Esophagus squamous epithelium (tissue), 5 donors: Measurements from ENCODE around the gene SIGLEC1. TPM values are rescaled to one million over a fixed set of nuclear protein-coding genes. Genes with fewer than 3 reads are reported as not detected.

ENCODE experiments used
- DNase-seq: peaks from one replicate; lab custom pipeline; 2025; lab: John Stamatoyannopoulos, UW
- H3K27ac ChIP-seq, 4 donors: fragments of 200-600 bp; sonication (generic); one replicate each; pipeline ENCODE4 v1.5.1; 2016 to 2019; ENCODE audit warnings: mild to moderate bottlenecking in 1 of 4
- H3K27me3 ChIP-seq, 4 donors: fragments of 200-600 bp; sonication (generic); 1 replicate in 3 of 4; 2 replicates in 1 of 4; pipeline versions ENCODE4 v1.5.1 to v1.6.0; 2017 to 2021; ENCODE audit warnings: antibody characterized with exemption in 1 of 4
- H3K36me3 ChIP-seq, 3 donors: fragments of 200-600 bp; sonication (generic); one replicate each; pipeline ENCODE4 v1.5.1; 2016 to 2019
- H3K4me1 ChIP-seq, 3 donors: fragments of 200-600 bp; sonication (generic); one replicate each; pipeline ENCODE4 v1.5.1; 2017 to 2019
- H3K4me3 ChIP-seq, 4 donors: fragments of 200-600 bp; sonication (generic); 1 replicate in 3 of 4; 2 replicates in 1 of 4; pipeline ENCODE4 v1.5.1; 2016 to 2019; ENCODE audit warnings: mild to moderate bottlenecking in 2 of 4, moderate library complexity in 1 of 4
- H3K9me3 ChIP-seq, 3 donors: fragments of 200-600 bp; sonication (generic); one replicate each; pipeline ENCODE4 v1.5.1; 2016 to 2019
- CTCF ChIP-seq, 6 experiments: fragments of 450-650 bp in 4 of 6; fragments of 200-600 bp in 2 of 6; sonication (generic) in 2 of 6; IDR thresholded peaks; one replicate each; pipeline ENCODE4 v1.5.1; 2016 to 2019; ENCODE audit warnings: antibody characterized with exemption in 6 of 6, mild to moderate bottlenecking in 4 of 6, moderate library complexity in 4 of 6
- POLR2A ChIP-seq, 4 donors: fragments of 450-650 bp; IDR thresholded peaks; one replicate each; pipeline ENCODE4 v1.6.1; 2017; ENCODE audit warnings: antibody characterized with exemption in 4 of 4, mild to moderate bottlenecking in 4 of 4, moderate library complexity in 3 of 4
- WGBS, 2 donors: methylation state at CpG; one replicate each; pipeline ENCODE4 v1.1.5; 2018; 5-methylcytosine and 5-hydroxymethylcytosine counted together
- intact Hi-C: fragments of 100-400 bp; cut with DNase I; formaldehyde crosslinking; loops from one replicate; pipeline ENCODE4 v1.15.0; 2022
- total RNA-seq, 4 donors: library from RNA; depleted of rRNA; stranded (reverse); fragments of >200 nt; gene quantifications; one replicate each; pipeline ENCODE4 v1.1.0, GENCODE V29; 2016
- donor health status: DM: yes; HTN: yes; CAD: no.

SIGLEC1 gene
- total RNA-seq, 4 donors from 2014 or later: 0.11 to 6.9 (median 1.8) TPM

GRCh38 chr20:3702611-3703391 lies 9.6 kb downstream of the SIGLEC1 start:
- Histone ChIP-seq H3K9me3 (no peaks in the 10 kb centered on the region), H3K27me3 (no peaks in the 10 kb centered on the region), H3K27ac (no peak overlapping the region), H3K4me3 (no peak overlapping the region), H3K36me3 (no peaks in the 10 kb centered on the region), H3K4me1 (no peaks in the 10 kb centered on the region)
- intact Hi-C loops: no loop called here
- WGBS, 2 donors: 81 to 87% methylated on average over 3 to 9 of the region's 11 CpGs
- DNase-seq: no peak
- TF ChIP-seq POLR2A (IDR thresholded peaks at IDR 0.05) (no peak), CTCF (IDR thresholded peaks at IDR 0.05) (no peak)

GRCh38 chr20:3701061-3701998 lies 11.1 kb downstream of the SIGLEC1 start:
- Histone ChIP-seq H3K27me3 (no peaks in the 10 kb centered on the region), H3K27ac (no peak overlapping the region), H3K36me3 (no peaks in the 10 kb centered on the region), H3K4me1 (no peaks in the 10 kb centered on the region), H3K9me3 (no peaks in the 10 kb centered on the region), H3K4me3 (no peak overlapping the region)
- DNase-seq: no peak
- 79 to 100% methylated on average over 1 to 7 of the region's 13 CpGs for WGBS, 2 donors
- intact Hi-C loops: no loop called here
- TF ChIP-seq CTCF (IDR thresholded peaks at IDR 0.05) (no peak), POLR2A (IDR thresholded peaks at IDR 0.05) (no peak)

- no peaks in the 10 kb centered on the region for H3K27me3 ChIP-seq
- no peak for DNase-seq
- H3K36me3 ChIP-seq: no peaks in the 10 kb centered on the region
- no peaks in the 10 kb centered on the region for H3K4me1 ChIP-seq
- no peak for TF ChIP-seq POLR2A (IDR thresholded peaks at IDR 0.05)
- TF ChIP-seq CTCF (IDR thresholded peaks at IDR 0.05): no peak
- no peaks in the 10 kb centered on the region for H3K9me3 ChIP-seq
- WGBS, 2 donors: 84 to 85% methylated on average over 4 to 5 of the region's 16 CpGs
- no peak overlapping the region for H3K4me3 ChIP-seq
- intact Hi-C loops: no loop called here
- H3K27ac ChIP-seq: no peak overlapping the region
Observed at GRCh38 chr20:3699037-3699436, 13.4 kb downstream of the SIGLEC1 start.

- 80% methylated on average over 1 of the region's 6 CpGs; no CpG with 5 or more reads in 1 of the 2 donors for WGBS, 2 donors
- H3K4me3 ChIP-seq: no peak overlapping the region
- H3K9me3 ChIP-seq: no peaks in the 10 kb centered on the region
- no peak for DNase-seq
- TF ChIP-seq POLR2A (IDR thresholded peaks at IDR 0.05): no peak
- no peaks in the 10 kb centered on the region for H3K27me3 ChIP-seq
- H3K36me3 ChIP-seq: no peaks in the 10 kb centered on the region
- intact Hi-C loops: no loop called here
- no peaks in the 10 kb centered on the region for H3K4me1 ChIP-seq
- H3K27ac ChIP-seq: no peak overlapping the region
Observed at GRCh38 chr20:3698591-3699001, 13.8 kb downstream of the SIGLEC1 start.

- no peak overlapping the region for H3K27ac ChIP-seq
- H3K27me3 ChIP-seq: no peaks in the 10 kb centered on the region
- no peaks in the 10 kb centered on the region for H3K4me1 ChIP-seq
- no peak overlapping the region for H3K4me3 ChIP-seq
- intact Hi-C loops: no loop called here
- WGBS, 2 donors: 56 to 58% methylated on average over 3 of the region's 18 CpGs
- no peaks in the 10 kb centered on the region for H3K9me3 ChIP-seq
- DNase-seq: no peak
- no peak for TF ChIP-seq CTCF (IDR thresholded peaks at IDR 0.05)
- TF ChIP-seq POLR2A (IDR thresholded peaks at IDR 0.05): no peak
- no peaks in the 10 kb centered on the region for H3K36me3 ChIP-seq
Observed at GRCh38 chr20:3697588-3698305, 14.7 kb downstream of the SIGLEC1 start.
